Measurements from ENCODE around the gene CENPB. TPM values are rescaled to one million over a fixed set of nuclear protein-coding genes. Genes with fewer than 3 reads are reported as not detected.

Gene CENPB
- total RNA-seq, 6 experiments from 2014 or later, result 109 to 128 (median 117) TPM

DNA sequence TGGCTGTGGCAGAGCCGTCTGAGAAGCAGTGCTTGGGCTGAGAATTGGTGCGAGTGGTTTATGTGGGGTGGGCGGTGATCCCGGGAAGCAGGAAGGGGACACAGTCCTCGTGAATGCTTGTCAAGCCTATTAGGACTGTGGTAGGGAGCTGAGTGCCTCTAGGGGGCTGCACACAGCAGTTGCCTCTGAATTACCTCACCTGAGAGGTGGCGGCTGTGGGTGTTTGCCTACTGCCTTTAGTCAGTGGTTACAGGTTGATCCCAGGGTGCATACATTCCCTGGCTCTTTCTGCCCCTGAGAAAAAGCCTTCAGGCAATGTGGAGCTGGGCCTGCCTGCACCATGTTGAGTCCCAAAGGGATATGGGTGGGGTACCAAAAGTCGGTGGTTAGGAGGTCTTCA lies 39.0 kb upstream of the CENPB start:
- H3K27me3 Mint-ChIP-seq (ENCODE audit: insufficient read depth), result no peaks in the 10 kb centered on the region; the same call in 1 of the 2 replicates
- DNase-seq, result no peak
- peaks cover 13% of the 10 kb centered on the region for H3K4me1 Mint-ChIP-seq (ENCODE audit: low read depth)
- no peak overlapping the region for H3K27ac Mint-ChIP-seq
- no peaks in the 10 kb centered on the region for H3K9me3 Mint-ChIP-seq
- peaks cover 38% of the 10 kb centered on the region for H3K36me3 Mint-ChIP-seq (ENCODE audit: low read depth)
- H3K4me3 Mint-ChIP-seq, result no peak overlapping the region
- TF ChIP-seq, protein P1, sequence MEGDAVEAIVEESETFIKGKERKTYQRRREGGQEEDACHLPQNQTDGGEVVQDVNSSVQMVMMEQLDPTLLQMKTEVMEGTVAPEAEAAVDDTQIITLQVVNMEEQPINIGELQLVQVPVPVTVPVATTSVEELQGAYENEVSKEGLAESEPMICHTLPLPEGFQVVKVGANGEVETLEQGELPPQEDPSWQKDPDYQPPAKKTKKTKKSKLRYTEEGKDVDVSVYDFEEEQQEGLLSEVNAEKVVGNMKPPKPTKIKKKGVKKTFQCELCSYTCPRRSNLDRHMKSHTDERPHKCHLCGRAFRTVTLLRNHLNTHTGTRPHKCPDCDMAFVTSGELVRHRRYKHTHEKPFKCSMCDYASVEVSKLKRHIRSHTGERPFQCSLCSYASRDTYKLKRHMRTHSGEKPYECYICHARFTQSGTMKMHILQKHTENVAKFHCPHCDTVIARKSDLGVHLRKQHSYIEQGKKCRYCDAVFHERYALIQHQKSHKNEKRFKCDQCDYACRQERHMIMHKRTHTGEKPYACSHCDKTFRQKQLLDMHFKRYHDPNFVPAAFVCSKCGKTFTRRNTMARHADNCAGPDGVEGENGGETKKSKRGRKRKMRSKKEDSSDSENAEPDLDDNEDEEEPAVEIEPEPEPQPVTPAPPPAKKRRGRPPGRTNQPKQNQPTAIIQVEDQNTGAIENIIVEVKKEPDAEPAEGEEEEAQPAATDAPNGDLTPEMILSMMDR (IDR thresholded peaks at IDR 0.05), result no peak

DNA sequence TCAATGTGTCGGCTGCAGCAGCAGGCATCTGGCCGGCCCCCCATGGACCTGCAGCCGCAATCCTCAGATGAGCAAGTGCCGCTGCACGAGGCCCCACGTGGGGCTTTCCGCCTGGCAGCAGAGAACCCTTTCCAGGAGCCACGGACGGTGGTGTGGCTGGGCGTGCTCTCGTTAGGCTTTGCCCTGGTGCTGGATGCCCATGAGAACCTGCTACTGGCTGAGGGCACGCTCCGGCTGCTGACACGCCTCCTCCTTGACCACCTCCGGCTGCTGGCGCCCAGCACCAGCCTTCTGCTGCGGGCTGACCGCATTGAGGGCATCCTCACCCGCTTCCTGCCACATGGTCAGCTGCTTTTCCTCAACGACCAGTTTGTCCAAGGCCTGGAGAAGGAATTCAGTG lies 37.3 kb upstream of the CENPB start:
- peaks cover 38% of the 10 kb centered on the region for H3K36me3 Mint-ChIP-seq (ENCODE audit: low read depth)
- H3K4me1 Mint-ChIP-seq (ENCODE audit: low read depth), result peaks cover 25% of the 10 kb centered on the region
- TF ChIP-seq, protein P1 (IDR thresholded peaks at IDR 0.05), result no peak

DNA sequence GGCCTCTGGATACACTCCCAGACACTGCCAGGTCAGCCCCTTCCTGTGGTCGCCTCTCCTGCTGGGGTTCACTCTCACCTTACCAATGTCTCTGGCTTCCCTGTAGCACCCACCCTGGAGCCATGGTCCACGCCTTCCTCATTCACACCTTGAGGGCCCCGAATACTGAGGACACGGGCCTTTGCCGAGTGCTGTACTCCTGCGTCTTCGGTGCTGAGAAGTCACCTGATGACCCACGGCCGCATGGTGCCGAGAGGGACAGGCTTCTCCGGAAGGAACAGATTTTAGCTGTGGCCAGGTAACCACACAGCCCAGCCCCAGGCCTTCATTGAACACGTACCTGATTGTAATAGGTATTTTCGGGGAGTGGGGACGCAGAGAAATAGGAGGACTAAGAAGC lies 35.5 kb upstream of the CENPB start:
- Mint-ChIP-seq H3K27ac (peak overlapping the region; percentile 99), H3K27me3 (ENCODE audit: insufficient read depth) (no peaks in the 10 kb centered on the region), H3K36me3 (ENCODE audit: low read depth) (peaks cover 30% of the 10 kb centered on the region), H3K4me3 (peak overlapping the region; percentile 97), H3K4me1 (ENCODE audit: low read depth) (peaks cover 29% of the 10 kb centered on the region), H3K9me3 (no peaks in the 10 kb centered on the region)
- DNase-seq, result no peak
- TF ChIP-seq, protein P1 (IDR thresholded peaks at IDR 0.05), result no peak

More for the DNA sequence above, 37.3 kb upstream of the CENPB start:
- no peak for DNase-seq
- H3K9me3 Mint-ChIP-seq, result no peaks in the 10 kb centered on the region
- H3K27me3 Mint-ChIP-seq (ENCODE audit: insufficient read depth), result no peaks in the 10 kb centered on the region; the same call in 1 of the 2 replicates
- H3K27ac Mint-ChIP-seq, result no peak overlapping the region
- no peak overlapping the region for H3K4me3 Mint-ChIP-seq

DNA sequence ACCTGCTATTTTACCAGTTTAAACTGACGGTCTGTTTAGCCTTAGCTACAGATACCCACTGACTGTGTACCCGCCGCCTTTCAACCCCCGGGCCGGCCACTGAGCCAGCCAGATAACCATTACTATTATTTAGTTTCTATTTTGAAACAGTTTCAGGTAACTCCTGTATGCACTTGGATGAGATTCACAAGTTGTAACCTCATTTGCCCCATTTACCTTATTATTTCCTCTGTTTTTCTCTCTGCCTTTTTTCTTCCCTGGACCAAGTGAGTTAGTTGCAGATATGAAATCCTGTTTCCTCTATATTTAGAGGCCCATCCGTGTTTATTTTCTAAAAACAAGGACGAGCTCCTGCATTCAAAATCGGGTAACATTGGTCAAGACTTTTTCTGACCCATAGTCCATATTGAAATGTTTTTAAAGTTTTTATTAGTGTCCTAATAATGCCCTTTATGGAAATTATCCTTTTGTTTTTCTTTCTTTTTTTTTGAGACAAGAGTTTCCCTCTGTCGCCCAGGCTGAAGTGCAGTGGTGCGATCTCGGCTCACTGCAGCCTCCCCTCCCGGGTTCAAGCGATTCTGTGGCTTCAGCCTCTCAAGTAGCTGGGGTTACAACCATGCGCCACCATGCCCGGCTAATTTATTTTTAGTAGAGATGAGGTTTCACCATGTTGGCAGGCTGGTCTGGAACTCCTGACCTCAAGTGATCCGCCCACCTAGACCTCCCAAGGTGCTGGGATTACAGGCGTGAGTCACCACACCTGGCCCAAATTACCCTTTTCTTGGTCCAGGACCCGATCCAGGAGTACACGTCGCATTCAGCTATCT lies 34.6 kb upstream of the CENPB start:
- Mint-ChIP-seq H3K27ac (peak overlapping the region; percentile 99), H3K9me3 (no peaks in the 10 kb centered on the region)
- no peak for DNase-seq

DNA sequence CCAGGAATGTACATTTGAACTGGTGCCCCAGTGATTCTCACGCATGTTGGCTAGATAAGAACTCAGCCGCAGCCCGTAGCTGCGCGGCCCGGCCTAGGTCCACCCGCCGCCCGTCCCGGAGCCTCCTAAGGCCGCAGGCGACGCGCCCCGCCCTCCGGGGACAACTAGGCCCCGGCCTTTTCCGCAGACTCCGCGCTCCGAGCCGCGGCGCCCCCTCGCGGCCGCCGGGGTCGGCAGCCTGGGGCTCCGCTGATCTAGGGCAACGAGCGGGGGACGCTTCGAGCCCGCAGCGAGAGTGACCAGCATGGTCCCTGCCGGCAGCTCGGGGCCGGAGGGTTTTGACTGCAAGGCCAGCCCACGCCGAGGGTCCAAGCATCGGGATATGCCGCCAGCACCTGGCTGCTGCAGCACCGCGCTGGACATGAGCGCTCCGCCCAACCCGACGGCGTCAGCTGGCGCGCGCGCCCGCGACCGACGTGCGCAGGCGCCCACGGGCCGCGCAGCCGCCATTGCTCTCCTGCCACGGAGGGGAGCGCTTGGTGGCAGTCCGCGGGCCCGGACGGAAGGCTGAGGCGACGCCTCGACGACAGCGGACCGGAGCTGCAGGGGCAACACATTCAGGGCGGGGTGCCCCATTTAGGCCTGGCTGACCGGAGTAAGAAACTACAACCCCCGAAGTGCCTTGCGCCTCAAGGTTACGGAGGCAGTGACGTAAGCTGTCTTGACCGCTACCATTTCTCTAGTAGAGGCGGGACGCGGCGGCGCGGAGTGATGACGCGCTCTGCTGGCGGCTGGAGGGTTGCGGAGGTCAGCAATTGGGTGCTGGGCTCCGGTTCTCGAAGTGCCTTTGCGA lies 33.7 kb upstream of the CENPB start, which contains the start of gene AP5S1:
Gene AP5S1 (plus strand): TSS at position 500 of the 853 bp plus-strand sequence. CDS start 1,571 bp downstream, outside the sequence.
- Mint-ChIP-seq H3K36me3 (ENCODE audit: low read depth) (peaks cover 19% of the 10 kb centered on the region; the same call in 1 of the 2 replicates), H3K4me3 (peak within 1 kb of the TSS; percentile 97), H3K27ac (peak within 1 kb of the TSS; percentile 99), H3K9me3 (no peaks in the 10 kb centered on the region), H3K27me3 (ENCODE audit: insufficient read depth) (no peaks in the 10 kb centered on the region; the same call in 1 of the 2 replicates), H3K4me1 (ENCODE audit: low read depth) (peaks cover 29% of the 10 kb centered on the region)
- TF ChIP-seq, protein P1 (IDR thresholded peaks at IDR 0.05), result peak; percentile 99
- DNase-seq, result peak; percentile 92

More for the DNA sequence above, 34.6 kb upstream of the CENPB start:
- TF ChIP-seq, protein P1 (IDR thresholded peaks at IDR 0.05), result no peak
- Mint-ChIP-seq H3K4me1 (ENCODE audit: low read depth) (peaks cover 29% of the 10 kb centered on the region), H3K36me3 (ENCODE audit: low read depth) (peaks cover 21% of the 10 kb centered on the region; the same call in 1 of the 2 replicates), H3K27me3 (ENCODE audit: insufficient read depth) (no peaks in the 10 kb centered on the region), H3K4me3 (peak overlapping the region; percentile 97)

Data from HFFc6 (cell line).